ENCODE measurements around the gene CADPS2. TPM values are rescaled to one million over a fixed set of nuclear protein-coding genes. Genes with fewer than 3 reads are reported as not detected.

Gene CADPS2
- total and polyA plus RNA-seq, 2 of the 8 experiments (the other 6 are each of a cell fraction or from before 2014, with no cell fraction given) = 8.9 to 22.3 TPM

GRCh38 chr7:122595885-122596284 lies 290.4 kb downstream of the CADPS2 start (continued):
- no peak for TF ChIP-seq CHD7 (IDR thresholded peaks at IDR 0.05; ENCODE audit: insufficient replicate concordance, low read length)
- no peak for TF ChIP-seq SP2 (IDR thresholded peaks at IDR 0.05; ENCODE audit: low read length)
- TF ChIP-seq EZH2 (IDR thresholded peaks at IDR 0.05; ENCODE audit: low read depth, low read length, severe bottlenecking) = no peak
- no peak for TF ChIP-seq RAD21 (IDR thresholded peaks at IDR 0.05 in 1 of 2, conservative IDR thresholded peaks at IDR 0.05 in 1 of 2; ENCODE audit: low read depth in 2 of 2, low read length in 2 of 2)
- TF ChIP-seq SIRT6 (IDR thresholded peaks at IDR 0.05; ENCODE audit: low read length) = no peak
- TF ChIP-seq BRCA1 (IDR thresholded peaks at IDR 0.05; ENCODE audit: low read depth, low read length) = no peak
- no peak for TF ChIP-seq JUND (IDR thresholded peaks at IDR 0.05; ENCODE audit: low read length)
- no peak for TF ChIP-seq TBP (IDR thresholded peaks at IDR 0.05; ENCODE audit: low read depth, low read length)
- no peak for TF ChIP-seq NRF1 (IDR thresholded peaks at IDR 0.05; ENCODE audit: low read depth, low read length)

Data from H1 (cell line).